Measurements from ENCODE around the gene ESRP2.

Gene ESRP2

DNA sequence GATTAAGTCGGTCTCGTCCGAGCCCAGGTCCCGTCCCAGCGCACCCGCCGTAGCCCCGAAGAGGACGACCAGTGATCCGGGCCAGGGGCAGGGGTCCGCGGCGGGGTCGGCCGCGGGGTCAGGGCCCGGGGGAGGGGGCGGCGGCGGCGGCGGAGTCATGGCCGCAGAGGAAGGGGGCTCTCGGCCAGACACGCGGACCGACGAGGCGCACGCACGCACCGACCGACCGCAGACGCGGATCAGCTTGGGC is at the start of gene ESRP2:
TSS of gene ESRP2 (minus strand) at position 241 of the 250 bp plus-strand sequence. CDS start at position 159, 82 bp downstream.
- in situ Hi-C loops (cut with MboI; ENCODE audit: low sequenced_read_pairs), result no loop called here

DNA sequence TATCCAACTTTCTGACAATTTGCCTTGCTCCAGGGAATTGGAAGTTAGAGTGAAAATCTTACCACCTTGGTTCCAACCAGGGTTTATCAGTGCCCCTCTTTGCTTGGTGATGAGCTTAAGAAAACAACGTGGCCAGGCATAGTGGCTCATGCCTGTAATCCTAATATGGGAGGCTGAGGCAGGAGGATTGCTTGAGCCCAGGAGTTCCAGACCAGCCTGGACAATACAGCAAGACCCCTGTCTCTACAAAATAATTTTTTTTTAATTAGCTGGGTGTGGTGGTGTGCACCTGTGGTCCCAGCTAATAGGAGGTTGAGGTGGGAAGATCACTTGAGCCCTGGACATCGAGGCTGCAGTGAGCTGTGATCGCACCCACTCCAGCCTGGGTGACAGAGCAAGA is 49.8 kb upstream of the ESRP2 start:
- in situ Hi-C loops (cut with MboI; ENCODE audit: low sequenced_read_pairs), result no loop called here

DNA sequence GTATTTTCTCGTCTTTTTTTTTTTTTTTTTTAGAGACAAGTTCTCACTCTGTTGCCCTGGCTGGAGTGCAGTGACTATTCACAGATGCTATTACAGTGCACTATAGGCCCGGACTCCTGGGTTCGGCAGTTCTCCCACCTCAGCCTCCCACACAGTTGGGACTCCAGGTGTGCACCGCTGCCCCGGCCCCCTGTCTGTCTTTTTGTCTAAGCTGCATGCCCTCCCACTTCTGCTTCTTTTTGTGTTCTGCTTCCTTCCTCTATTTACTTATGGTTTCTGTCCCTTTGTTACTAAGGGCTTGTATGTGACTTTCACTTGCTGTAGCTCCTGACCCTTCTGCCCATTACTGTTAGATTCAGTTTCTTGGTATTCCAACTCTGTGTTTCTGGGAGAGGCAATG is 48.9 kb upstream of the ESRP2 start:
- in situ Hi-C loops (cut with MboI; ENCODE audit: low sequenced_read_pairs), result no loop called here

DNA sequence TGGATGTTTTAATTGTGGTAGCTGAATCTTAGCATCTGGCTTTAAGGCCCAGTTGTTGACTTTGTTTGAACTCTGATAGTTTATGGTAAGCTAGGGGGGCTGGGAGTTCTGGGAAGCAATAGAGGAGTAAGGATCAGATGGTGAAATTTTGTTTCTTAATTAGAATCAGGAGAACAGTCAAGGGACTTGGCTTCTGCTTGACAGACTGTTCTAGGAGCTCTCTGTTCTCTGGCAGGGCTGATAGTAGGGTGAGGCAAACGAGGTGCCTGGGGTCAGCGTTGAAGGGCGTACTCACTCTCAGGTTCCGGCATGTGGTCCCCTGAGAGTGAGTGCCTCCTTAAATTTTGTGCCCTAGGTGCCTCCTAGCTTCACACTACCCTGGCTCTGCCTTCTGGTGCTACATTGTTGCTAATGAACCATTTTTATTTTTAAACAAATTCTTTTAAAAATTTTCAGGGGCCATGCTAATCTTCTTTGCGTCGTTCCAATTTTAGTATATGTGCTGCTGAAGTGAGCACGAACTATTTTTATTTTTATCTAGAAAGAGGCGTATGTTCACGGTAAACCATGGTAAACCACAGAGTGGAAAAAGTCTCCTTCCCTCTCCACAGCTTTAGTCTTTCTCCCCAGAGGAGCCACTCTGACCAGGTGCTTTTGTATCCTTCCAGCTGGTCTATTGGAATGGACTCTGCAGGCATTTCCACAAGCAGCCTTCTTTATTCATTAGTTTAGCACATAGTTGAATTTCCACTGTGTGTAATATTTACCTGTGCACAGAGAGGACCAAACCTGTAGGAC is 48.1 kb upstream of the ESRP2 start:
- in situ Hi-C loops (cut with MboI; ENCODE audit: low sequenced_read_pairs), result no loop called here

DNA sequence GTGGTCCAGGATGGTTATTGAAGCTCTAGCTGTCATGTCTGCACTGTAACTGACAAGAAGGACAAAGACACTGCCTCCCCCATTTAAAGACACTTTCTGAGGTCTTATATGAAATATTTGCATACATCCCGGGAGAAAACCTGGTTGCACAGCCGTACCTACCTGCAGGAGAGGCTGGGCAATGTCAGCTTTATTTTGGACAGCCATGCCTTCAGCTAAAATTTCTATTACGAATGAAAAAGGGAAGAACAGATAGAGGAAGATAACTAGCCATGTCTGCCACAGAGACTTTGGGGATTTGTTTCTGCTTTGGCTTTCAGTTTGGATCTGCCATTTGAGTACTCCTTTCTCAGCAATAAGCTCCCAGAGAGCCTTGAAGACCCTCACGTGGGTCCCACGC is 47.4 kb upstream of the ESRP2 start:
- in situ Hi-C loops (cut with MboI; ENCODE audit: low sequenced_read_pairs), result no loop called here

DNA sequence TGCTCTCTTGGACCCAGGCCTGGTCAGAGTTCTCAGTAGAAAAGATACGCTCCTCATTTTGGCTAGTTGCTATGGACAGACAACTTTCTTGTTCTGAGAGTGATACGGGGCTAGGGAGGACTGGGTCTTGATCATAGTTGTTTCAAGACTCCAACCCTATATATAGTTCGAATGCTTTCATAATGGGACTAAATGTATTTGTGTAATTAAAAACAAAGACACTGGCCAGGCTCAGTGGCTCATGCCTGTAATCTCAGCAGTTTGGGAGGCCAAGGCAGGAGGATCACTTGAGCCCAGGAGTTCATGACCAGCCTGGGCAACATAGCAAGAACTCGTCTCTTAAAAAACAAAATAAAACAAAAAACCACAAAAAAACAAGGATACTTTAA is 46.1 kb upstream of the ESRP2 start:
- in situ Hi-C loops (cut with MboI; ENCODE audit: low sequenced_read_pairs), result no loop called here

DNA sequence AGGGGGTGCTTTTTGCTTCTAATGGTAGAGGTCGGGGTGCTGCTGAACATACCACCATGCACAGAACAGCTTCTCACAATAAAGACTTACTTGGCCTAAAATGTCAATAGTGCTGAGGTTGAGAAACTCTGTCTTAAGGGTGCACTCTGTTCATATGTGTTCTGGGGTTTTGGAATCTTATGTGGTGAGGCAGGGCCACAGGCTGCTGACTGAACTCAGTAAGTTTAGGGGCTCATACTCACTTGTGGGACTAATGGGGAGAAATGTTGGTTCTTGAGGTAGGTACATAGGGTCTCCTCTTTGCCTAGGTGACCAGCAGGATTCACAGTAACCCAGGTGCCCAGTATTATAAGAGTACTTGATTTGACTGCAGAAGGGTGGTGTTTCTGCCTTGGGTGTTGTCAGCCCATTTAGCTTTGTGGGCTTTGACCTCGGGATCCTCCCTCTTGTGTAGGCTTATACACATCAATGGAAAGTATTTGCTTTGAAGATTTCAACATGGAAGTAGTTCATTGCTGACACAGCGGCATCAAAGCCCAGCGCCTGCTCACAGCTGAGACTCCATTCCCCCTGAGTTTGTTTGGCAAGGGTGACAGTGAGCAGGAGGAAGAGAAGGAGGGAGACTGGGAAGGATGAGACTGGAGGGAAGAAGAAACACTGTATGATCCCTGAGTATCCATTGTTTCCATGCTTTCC is 45.6 kb upstream of the ESRP2 start:
- in situ Hi-C loops (cut with MboI; ENCODE audit: low sequenced_read_pairs), result no loop called here

DNA sequence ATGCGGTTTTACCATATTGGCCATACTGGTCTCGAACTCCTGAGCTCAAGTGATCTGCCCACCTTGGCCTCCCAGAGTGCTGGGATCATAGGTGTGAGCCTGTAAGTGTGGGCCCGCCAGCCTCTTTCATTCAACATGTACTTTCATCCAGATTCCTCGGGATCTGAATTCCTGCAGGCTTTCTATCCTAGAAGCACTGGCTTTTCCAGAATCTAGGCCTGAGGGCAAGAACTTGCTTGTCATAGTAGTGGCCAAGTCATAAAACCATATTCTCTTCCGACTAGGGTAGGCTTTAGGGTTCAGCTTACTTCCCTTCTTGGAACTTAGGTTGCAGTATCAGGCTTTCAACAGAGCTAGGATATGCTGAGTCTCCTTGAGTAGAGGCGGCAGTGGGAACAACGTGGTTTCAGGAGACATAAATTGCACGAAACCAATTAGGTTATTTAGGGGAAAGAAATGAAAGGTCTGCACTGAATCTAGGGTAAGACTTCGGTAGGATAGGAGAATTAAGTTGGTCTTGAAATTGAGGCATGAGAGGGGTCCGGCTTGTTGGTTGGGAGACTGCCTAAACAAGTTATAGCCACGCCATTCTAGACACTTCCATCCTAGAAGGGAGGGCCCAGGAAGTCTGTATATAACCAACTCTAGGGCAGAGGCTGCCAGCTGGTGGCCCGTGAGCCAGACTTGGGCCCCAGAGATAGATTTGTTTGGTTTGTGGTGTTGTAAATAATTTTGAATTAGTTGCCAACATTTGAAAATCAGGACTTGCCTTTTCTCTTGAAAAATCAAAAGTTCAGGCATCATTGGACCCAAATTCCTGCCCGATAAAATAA is 44.0 kb upstream of the ESRP2 start:
- in situ Hi-C loops (cut with MboI; ENCODE audit: low sequenced_read_pairs), result no loop called here

DNA sequence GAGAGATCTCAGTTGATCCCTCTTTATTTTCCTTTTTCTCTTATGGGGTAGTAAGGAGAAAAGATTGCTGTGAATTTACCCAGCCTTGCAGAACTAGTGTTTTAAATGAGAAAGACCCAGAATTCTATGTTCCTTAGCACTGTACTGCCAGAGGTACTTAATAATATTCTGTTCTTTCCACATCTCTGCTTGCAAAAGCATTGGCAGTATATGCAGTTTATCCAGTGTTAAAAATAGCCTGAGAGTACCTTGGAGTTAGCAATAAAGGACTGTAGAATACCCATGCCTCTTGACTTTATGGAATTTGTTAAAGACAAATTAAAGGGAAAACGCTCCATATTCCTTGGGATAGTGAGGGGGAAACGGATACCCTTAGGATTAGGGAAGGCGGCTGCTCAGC is 40.3 kb upstream of the ESRP2 start:
- in situ Hi-C loops (cut with MboI; ENCODE audit: low sequenced_read_pairs), result no loop called here

DNA sequence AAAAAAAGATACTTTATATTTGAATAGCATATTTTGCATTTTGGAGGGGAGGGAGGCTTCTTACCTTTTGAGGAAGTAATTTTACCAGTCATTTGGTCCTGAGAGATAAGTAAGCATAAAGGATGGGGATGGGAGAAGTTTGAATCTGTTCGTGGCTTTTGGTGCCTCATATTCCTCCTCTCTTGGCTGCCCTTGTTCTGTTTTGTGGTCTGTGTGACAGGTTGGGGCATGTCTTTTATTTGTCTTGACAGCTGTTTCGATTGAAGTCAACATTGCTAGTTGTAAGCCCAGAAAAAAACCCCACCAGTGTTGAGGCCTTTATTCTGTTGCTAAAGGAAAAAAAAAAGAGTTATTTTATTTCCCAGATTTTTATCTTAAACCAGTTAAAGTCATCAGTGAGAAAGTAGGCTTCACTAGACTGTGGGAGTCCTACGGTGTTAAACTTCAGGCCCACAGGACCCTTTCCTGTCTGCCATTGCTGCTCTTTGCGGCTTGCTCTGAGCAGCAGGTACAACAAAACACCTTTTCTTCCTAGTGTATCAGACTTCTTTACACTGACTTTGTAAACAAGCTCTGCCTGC is 39.8 kb upstream of the ESRP2 start:
- in situ Hi-C loops (cut with MboI; ENCODE audit: low sequenced_read_pairs), result no loop called here

DNA sequence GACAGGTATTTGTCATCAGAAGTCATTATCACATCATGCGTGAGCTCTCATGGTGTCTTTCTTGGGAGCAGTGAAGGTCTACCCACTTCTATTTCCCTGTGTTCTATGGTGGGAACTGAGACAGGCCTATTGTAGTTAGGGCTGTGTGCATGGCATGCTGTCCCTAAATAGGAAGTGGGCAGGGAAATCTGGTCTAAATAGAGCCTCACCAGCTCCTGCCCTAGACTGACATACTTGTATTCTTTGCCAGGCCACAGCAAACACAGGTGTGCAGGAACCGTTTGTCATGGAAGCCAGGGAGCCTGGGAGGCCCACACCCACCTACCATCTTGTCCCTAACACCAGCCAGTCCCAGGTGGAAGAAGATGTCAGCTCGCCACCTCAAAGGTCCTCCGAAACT is 38.5 kb upstream of the ESRP2 start:
- in situ Hi-C loops (cut with MboI; ENCODE audit: low sequenced_read_pairs), result no loop called here

DNA sequence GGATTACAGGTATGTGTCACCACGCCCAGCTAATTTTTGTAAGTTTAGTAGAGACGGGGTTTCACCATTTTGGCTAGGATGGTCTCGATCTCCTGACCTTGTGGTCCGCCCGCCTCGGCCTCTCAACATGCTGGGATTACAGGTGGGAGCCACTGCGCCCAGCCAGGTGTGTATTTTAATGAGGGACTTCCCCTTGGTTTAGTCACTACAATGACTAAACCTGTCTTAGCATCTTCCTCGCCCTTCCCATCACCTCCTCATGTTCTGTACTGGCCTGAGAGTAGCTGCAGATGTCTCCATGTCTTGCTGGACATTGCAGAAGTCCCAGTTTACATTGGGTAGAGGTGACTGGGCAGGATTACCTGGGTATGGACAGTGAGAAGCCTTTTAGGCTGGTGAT is 38.0 kb upstream of the ESRP2 start:
- in situ Hi-C loops (cut with MboI; ENCODE audit: low sequenced_read_pairs), result no loop called here

DNA sequence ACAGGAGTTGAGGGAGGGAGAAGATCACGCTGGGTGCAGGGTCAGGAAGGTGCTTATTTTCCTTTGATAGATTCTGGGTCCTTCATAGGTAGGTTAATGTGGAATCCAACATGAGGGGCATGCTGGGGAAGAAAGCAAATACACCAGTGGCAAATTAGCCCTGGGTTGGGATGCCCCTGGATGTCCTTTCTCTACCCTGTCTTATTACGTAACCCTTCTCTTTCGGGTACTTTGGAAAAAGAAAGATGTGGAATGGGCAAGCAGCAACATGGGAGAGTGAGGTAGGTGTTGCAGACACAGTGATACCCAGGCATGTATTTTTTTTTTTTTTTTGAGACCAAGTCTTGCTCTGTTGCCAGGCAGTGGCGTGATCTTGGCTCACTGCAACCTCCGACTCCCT is 37.5 kb upstream of the ESRP2 start:
- in situ Hi-C loops (cut with MboI; ENCODE audit: low sequenced_read_pairs), result no loop called here

DNA sequence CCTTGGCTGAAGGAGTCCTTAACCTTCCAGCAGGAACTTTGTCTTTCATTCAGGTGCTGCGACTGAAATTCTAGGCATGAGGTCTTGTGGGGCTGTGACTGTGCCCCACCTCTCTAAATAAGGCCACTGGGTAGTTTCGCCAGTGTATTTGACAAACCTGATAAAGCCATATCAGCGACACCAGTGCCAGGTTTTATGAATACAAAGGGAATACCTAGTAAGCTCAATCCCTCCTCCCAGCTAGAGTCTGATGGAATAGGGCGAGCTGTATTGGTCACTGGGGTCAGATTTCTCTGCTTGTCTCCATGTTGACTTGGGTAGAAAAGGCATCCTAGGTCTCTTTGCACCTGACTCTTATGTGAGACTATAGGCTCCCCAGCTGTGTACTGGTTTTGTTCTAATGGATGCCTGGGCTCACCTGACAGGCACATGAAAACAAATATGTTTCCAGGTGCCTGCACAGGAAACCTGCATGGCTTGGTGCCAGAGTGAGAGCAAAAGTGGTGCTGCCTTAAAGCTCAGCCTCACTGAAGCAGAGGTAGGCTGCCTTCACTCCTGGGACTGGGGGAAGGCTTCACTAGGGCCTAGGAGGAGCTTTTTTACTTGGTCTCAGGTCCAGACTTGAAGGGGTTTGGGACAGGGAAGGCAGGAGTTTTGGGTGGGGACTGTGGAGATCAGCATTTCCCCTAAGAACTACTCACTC is 36.7 kb upstream of the ESRP2 start:
- in situ Hi-C loops (cut with MboI; ENCODE audit: low sequenced_read_pairs), result no loop called here

DNA sequence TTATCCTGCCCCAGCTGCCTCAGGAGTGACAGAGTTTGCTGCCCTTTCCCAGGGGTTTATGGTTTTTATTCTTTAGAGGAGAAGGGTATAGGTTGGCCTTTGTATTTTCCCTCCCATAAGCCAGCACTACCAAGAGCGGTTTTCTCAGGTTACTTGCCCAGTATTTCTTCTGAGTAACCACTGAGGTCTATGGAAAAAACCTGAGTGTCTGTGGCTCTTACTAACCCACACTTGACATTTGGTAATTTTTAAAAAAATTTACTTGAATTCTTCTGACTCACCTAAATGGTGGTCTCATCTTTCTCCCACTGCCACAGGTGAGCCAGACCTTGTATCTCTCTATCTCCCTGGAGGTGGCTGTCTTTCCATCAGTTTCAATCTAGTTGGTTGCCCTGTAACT is 34.4 kb upstream of the ESRP2 start:
- in situ Hi-C loops (cut with MboI; ENCODE audit: low sequenced_read_pairs), result no loop called here

DNA sequence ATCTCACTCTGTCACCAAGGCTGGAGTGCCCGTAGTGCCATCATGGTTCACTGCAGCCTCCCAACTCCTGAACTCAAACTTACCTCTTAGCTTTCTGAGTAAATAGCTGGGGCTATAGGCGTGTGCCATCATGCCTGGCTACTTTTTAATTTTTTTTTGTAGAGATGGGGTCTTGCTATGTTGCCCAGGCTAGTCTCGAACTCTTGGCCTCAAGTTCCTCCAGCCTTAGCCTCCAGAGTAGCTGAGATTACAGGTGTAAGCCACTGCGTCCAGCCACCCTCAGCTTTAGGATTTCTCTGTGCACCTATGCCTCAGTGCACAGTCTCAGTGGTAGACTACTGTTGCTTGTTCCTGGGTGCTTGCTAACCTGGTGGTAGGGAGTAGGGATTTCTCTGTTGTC is 33.9 kb upstream of the ESRP2 start:
- in situ Hi-C loops (cut with MboI; ENCODE audit: low sequenced_read_pairs), result no loop called here

DNA sequence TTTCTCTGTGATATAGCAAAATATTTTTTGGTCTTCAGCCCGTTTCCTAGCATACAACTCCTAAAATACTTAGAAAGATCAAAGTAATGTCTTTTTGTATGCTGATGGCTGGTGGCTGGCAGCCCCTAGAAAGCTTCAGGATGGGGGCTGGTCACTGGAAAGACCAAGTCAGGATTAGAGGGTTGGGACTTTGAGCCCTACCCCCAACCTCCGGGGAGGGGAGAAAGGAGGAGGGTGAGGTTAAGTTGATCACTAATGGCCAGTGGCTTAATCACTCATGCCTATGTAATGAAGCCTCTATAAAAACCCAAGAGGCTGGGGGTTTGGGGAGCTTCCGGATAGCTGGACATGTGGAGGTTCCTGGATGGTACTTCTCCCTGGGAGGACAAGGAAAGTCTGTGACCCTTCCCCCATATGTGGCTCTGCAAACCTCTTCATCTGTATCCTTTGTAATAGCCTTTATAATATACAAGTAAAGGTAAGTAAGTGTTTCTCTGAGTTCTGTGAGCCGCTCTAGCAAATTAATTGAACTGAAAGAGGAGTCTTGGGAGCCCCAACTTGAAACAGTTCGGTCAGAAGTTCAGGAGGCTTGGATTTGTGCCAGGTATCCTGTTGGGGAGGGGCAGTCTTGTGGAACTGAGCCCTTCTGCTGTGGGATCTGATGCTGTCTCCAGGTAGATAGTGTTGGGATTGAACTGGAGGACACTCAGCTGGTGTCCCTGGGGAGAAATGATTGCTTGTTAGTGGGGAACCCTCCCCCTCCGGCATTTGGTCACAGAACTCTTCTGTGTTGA is 31.9 kb upstream of the ESRP2 start:
- in situ Hi-C loops (cut with MboI; ENCODE audit: low sequenced_read_pairs), result no loop called here

DNA sequence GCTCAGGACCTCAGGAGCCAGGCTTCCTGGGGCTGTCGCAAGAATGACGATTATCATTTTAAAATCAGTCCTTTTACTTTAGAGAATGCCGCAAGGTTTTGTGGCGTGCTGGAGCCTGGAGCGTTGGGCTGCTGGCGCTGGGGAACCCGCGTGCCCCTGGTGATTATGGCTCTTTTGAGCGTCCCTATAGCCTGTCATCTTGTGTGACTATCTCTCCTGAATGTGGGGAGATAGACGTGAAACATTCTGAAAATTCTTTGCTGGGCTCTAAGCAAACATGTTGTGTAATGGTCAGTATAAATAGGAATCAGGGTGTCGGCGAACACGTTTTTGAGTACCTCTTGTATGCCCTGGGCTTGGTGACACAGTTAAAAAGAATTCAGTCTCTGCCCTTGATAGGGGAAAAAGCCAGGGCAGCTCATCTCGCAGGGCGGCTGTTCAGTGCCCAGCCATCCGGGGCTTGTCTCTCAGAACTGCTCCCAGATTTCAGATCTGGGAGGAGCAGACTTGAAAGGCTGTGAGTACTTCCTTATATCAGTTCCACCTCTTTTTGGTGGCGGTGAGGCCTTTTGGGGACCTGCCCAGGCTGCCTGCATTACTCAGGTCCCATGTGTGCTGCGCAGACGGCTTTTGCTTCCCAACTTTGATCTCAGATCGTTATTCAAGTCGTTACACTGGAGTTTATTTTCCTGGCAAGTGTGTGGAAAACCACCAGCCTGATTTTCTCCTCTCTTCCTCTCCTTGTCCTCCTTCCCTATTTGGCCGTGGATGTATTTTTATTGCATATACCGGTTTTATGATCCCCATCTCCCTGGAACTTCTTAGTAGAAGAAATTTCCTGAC is 29.4 kb upstream of the ESRP2 start:
- in situ Hi-C loops (cut with MboI; ENCODE audit: low sequenced_read_pairs), result no loop called here

Measured in HL-60/S4 (cell line).